ENCODE results near the gene PPP1R13B. TPM values are rescaled to one million over a fixed set of nuclear protein-coding genes. Genes with fewer than 3 reads are reported as not detected.
"Not testable (repeated sequence)": the region's sequence is repeated elsewhere in the genome, so short reads cannot be mapped to it uniquely, and the experiment has no call there.

Gene PPP1R13B
- total RNA-seq, 1 donor from 2014 or later, result 9.6 TPM

GRCh38 chr14:103808403-103809001, 38.9 kb downstream of the PPP1R13B start:
- H3K27me3 Mint-ChIP-seq (ENCODE audit: insufficient read depth), result peaks cover 3% of the 10 kb centered on the region
- H3K27ac Mint-ChIP-seq, result no peak overlapping the region
- intact Hi-C loops (cut with micrococcal nuclease), result loop anchor here (1.0 to 10.0 kb wide), 4 partner anchors 102 to 266 kb away; no protein-coding TSS in a partner anchor
- DNase-seq (ENCODE audit: low spot score), result peak; percentile 43
- no peaks in the 10 kb centered on the region for H3K9me3 Mint-ChIP-seq
- no peak overlapping the region for H3K4me3 Mint-ChIP-seq
- no peaks in the 10 kb centered on the region for H3K36me3 Mint-ChIP-seq (ENCODE audit: low read depth)
- peaks cover 8% of the 10 kb centered on the region for H3K4me1 Mint-ChIP-seq (ENCODE audit: low read depth)

DNA sequence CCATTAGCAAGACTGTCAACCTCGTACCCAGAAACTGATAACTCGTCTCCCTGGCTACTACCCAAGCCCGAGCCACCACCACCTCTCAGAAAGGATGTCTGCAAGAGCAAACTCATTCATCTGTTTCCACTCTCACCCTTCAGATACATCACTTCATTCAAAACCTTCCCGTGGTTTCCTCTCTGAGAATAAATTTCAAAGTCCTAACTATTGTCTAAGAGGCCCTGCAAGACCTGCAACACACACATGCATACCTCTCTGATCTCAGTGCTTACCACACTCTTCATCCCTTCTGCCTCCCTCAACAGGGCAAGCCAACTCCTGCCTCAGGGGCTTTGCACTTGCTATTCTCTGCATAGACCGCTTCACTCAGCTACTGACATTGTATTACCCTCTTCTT, 40.6 kb downstream of the PPP1R13B start:
- Mint-ChIP-seq H3K9me3 (no peaks in the 10 kb centered on the region), H3K36me3 (ENCODE audit: low read depth) (no peaks in the 10 kb centered on the region), H3K4me1 (ENCODE audit: low read depth) (peaks cover 8% of the 10 kb centered on the region), H3K4me3 (no peak overlapping the region), H3K27me3 (ENCODE audit: insufficient read depth) (peaks cover 3% of the 10 kb centered on the region), H3K27ac (no peak overlapping the region)
- intact Hi-C loops (cut with micrococcal nuclease), result loop anchor here (5.0 to 10.0 kb wide), 2 partner anchors 195 to 268 kb away; no protein-coding TSS in a partner anchor
- no peak for DNase-seq (ENCODE audit: low spot score)

DNA sequence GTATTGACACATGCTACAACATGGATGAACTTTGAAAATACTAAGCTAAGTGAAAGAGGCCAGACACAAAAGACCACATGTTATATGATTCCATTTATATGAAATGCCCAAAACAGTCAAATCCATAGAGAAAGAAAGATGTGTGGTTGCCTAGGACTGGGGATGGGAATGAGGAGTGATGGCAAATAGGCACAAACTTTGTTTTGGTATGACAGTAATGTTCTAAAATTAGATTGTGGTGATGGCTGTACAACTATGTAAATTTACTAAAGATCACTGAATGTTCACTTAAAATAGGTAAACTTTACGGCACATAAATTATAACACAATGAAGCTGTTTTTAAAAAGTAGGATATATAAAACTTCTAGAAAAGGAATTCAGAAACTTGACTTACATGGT, 41.7 kb downstream of the PPP1R13B start:
- Mint-ChIP-seq H3K36me3 (ENCODE audit: low read depth) (no peaks in the 10 kb centered on the region), H3K27me3 (ENCODE audit: insufficient read depth) (peaks cover 3% of the 10 kb centered on the region), H3K4me1 (ENCODE audit: low read depth) (peaks cover 8% of the 10 kb centered on the region), H3K4me3 (no peak overlapping the region), H3K9me3 (no peaks in the 10 kb centered on the region), H3K27ac (no peak overlapping the region)
- no peak for DNase-seq (ENCODE audit: low spot score)
- intact Hi-C loops (cut with micrococcal nuclease), result loop anchor here (5.0 to 10.0 kb wide), 2 partner anchors 197 to 269 kb away; no protein-coding TSS in a partner anchor

DNA sequence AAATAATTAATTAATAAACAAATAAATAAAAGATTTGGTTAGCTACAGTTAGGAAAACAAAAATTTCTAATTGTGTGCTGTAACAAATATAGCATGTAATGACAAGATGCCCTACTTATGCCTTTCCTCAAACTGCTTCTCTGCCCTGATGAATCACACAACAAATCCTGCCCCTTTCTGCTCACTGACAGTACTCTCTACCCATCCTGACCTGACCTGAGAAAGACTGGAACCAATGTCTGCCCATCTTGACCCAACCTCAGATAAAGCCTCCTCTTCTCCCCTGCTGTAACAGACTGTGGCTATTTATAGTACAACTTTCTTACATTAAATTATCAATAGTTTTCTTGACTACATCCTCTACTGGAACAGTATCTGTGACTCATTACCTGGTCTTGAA, 43.7 kb downstream of the PPP1R13B start:
- intact Hi-C loops (cut with micrococcal nuclease), result loop anchor here (10.0 kb wide), 1 partner anchor 271 kb away; no protein-coding TSS in a partner anchor
- no peaks in the 10 kb centered on the region for H3K36me3 Mint-ChIP-seq (ENCODE audit: low read depth)
- no peak overlapping the region for H3K27ac Mint-ChIP-seq
- H3K27me3 Mint-ChIP-seq (ENCODE audit: insufficient read depth), result peaks cover 3% of the 10 kb centered on the region
- H3K4me3 Mint-ChIP-seq, result no peak overlapping the region
- no peaks in the 10 kb centered on the region for H3K9me3 Mint-ChIP-seq
- peaks cover 8% of the 10 kb centered on the region for H3K4me1 Mint-ChIP-seq (ENCODE audit: low read depth)
- no peak for DNase-seq (ENCODE audit: low spot score)

DNA sequence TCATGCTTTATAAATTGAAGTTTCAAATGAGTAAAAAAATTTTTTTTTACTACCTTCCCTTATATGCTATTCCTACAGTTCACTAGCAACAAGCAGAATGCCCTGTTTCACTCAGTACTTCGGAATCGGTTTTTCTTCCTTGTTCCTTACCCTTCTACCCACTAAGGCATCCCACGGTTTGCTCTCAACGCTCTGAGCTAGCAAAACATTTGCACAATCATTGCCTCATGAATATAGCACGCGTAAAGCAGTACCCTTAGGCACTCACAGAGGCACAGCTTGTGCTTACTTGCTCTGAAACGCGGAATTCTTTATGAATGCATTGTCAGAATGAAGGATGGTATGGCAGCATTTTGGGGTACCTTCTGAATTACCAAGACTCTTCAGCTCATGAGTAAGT, 45.0 kb downstream of the PPP1R13B start:
- no peak for DNase-seq (ENCODE audit: low spot score)
- H3K27me3 Mint-ChIP-seq (ENCODE audit: insufficient read depth), result peaks cover 3% of the 10 kb centered on the region
- H3K9me3 Mint-ChIP-seq, result no peaks in the 10 kb centered on the region
- H3K4me3 Mint-ChIP-seq, result no peak overlapping the region
- H3K36me3 Mint-ChIP-seq (ENCODE audit: low read depth), result no peaks in the 10 kb centered on the region
- intact Hi-C loops (cut with micrococcal nuclease), result loop anchor here (10.0 kb wide), 1 partner anchor 272 kb away; no protein-coding TSS in a partner anchor
- no peak overlapping the region for H3K27ac Mint-ChIP-seq
- peaks cover 8% of the 10 kb centered on the region for H3K4me1 Mint-ChIP-seq (ENCODE audit: low read depth)

- Mint-ChIP-seq H3K4me1 (ENCODE audit: low read depth) (no peaks in the 10 kb centered on the region), H3K27ac (no peak overlapping the region), H3K27me3 (ENCODE audit: insufficient read depth) (peaks cover 3% of the 10 kb centered on the region), H3K9me3 (no peaks in the 10 kb centered on the region), H3K4me3 (no peak overlapping the region), H3K36me3 (ENCODE audit: low read depth) (no peaks in the 10 kb centered on the region)
- intact Hi-C loops (cut with micrococcal nuclease), result loop anchor here (10.0 kb wide), 1 partner anchor 273 kb away; no protein-coding TSS in a partner anchor
- no peak for DNase-seq (ENCODE audit: low spot score)
Observed at GRCh38 chr14:103801459-103801858, 45.9 kb downstream of the PPP1R13B start.

DNA sequence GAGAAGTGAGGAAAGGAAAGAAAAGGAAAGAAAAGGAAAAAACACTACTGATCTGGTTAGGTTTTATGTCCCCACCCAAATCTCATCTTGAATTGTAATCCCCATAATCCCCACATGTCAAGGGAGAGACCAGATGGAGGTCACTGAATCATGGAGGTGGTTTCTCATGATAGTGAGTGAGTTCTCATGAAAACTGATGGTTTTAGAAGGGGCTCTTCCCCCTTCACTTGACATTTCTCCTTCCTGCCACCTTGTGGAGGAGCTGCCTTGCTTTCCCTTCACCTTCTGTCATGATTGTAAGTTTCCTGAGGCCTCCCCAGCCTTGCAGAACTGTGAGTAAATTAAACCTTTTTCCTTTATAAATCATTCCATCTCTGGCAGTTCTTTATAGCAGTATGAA, 54.2 kb downstream of the PPP1R13B start:
- H3K4me1 Mint-ChIP-seq (ENCODE audit: low read depth); DNase-seq (ENCODE audit: low spot score); H3K9me3 Mint-ChIP-seq; H3K27ac Mint-ChIP-seq; H3K27me3 Mint-ChIP-seq (ENCODE audit: insufficient read depth); intact Hi-C loops (cut with micrococcal nuclease); H3K4me3 Mint-ChIP-seq; H3K36me3 Mint-ChIP-seq (ENCODE audit: low read depth): not testable (repeated sequence)

- H3K27ac Mint-ChIP-seq, result no peak overlapping the region
- no peaks in the 10 kb centered on the region for H3K27me3 Mint-ChIP-seq (ENCODE audit: insufficient read depth)
- intact Hi-C loops (cut with micrococcal nuclease), result no loop called here
- no peaks in the 10 kb centered on the region for H3K36me3 Mint-ChIP-seq (ENCODE audit: low read depth)
- H3K4me1 Mint-ChIP-seq (ENCODE audit: low read depth), result no peaks in the 10 kb centered on the region
- no peaks in the 10 kb centered on the region for H3K9me3 Mint-ChIP-seq
- H3K4me3 Mint-ChIP-seq, result no peak overlapping the region
- DNase-seq (ENCODE audit: low spot score), result no peak
Observed at GRCh38 chr14:103788086-103788485, 59.3 kb downstream of the PPP1R13B start.

DNA sequence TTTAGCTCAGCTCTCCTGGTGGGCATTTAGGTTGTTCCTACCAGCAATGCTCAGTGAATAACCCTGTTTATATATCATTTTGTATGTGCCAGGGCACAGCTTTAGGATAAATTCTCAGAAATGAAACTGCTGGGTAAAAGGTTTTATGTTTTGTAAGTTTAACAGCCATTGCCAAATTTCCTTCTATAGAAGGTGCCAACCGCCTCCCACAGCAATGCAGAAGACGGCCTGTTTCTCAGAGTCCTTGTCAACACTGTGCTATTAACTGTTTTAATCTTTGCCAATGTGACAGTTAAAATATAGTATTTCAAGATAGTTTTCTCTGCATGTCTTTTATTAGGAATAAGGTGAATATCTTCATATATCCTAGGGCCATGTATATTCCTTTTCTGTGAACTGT, 65.0 kb downstream of the PPP1R13B start:
- H3K36me3 Mint-ChIP-seq (ENCODE audit: low read depth), result no peaks in the 10 kb centered on the region
- no peak overlapping the region for H3K27ac Mint-ChIP-seq
- H3K9me3 Mint-ChIP-seq, result no peaks in the 10 kb centered on the region
- no peak for DNase-seq (ENCODE audit: low spot score)
- no peaks in the 10 kb centered on the region for H3K27me3 Mint-ChIP-seq (ENCODE audit: insufficient read depth)
- H3K4me3 Mint-ChIP-seq, result no peak overlapping the region
- no peaks in the 10 kb centered on the region for H3K4me1 Mint-ChIP-seq (ENCODE audit: low read depth)
- intact Hi-C loops (cut with micrococcal nuclease), result no loop called here

- H3K27me3 Mint-ChIP-seq (ENCODE audit: insufficient read depth); H3K4me3 Mint-ChIP-seq; intact Hi-C loops (cut with micrococcal nuclease); H3K9me3 Mint-ChIP-seq; H3K36me3 Mint-ChIP-seq (ENCODE audit: low read depth); H3K4me1 Mint-ChIP-seq (ENCODE audit: low read depth); H3K27ac Mint-ChIP-seq; DNase-seq (ENCODE audit: low spot score): not testable (repeated sequence)
Observed at GRCh38 chr14:103776319-103776718, 71.1 kb downstream of the PPP1R13B start.

DNA sequence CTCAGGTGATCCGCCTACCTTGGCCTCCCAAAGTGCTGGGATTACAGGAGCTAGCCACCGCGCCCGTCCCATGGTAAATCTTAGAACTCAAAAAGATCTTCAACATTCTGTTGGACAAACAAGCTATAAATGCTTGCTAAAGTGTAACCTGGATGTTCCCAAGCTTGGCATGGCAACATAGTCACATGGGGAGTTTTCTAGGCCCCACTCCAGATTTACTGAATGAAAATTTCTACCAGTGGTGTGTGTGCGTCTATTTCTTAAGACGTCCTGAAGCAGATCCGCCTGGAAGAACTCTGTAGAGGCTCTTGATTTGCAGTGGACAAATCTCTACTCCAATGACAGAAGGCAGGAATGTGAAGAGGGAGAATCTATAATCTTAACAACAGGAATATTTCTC, 71.9 kb downstream of the PPP1R13B start:
- Mint-ChIP-seq H3K9me3 (peaks cover 7% of the 10 kb centered on the region), H3K36me3 (ENCODE audit: low read depth) (peaks cover 2% of the 10 kb centered on the region), H3K4me1 (ENCODE audit: low read depth) (no peaks in the 10 kb centered on the region), H3K27ac (no peak overlapping the region), H3K27me3 (ENCODE audit: insufficient read depth) (no peaks in the 10 kb centered on the region), H3K4me3 (no peak overlapping the region)
- DNase-seq (ENCODE audit: low spot score), result no peak
- intact Hi-C loops (cut with micrococcal nuclease), result no loop called here

GRCh38 chr14:103773521-103773920, 73.9 kb downstream of the PPP1R13B start:
- Mint-ChIP-seq H3K27me3 (ENCODE audit: insufficient read depth) (no peaks in the 10 kb centered on the region), H3K4me3 (no peak overlapping the region), H3K27ac (no peak overlapping the region), H3K9me3 (peaks cover 7% of the 10 kb centered on the region), H3K36me3 (ENCODE audit: low read depth) (peaks cover 2% of the 10 kb centered on the region), H3K4me1 (ENCODE audit: low read depth) (no peaks in the 10 kb centered on the region)
- DNase-seq (ENCODE audit: low spot score), result no peak
- intact Hi-C loops (cut with micrococcal nuclease), result no loop called here

GRCh38 chr14:103772078-103772712, 75.2 kb downstream of the PPP1R13B start:
- no peak for DNase-seq (ENCODE audit: low spot score)
- Mint-ChIP-seq H3K36me3 (ENCODE audit: low read depth) (peaks cover 2% of the 10 kb centered on the region), H3K9me3 (peaks cover 7% of the 10 kb centered on the region), H3K27me3 (ENCODE audit: insufficient read depth) (no peaks in the 10 kb centered on the region), H3K27ac (no peak overlapping the region), H3K4me1 (ENCODE audit: low read depth) (no peaks in the 10 kb centered on the region), H3K4me3 (no peak overlapping the region)
- intact Hi-C loops (cut with micrococcal nuclease), result no loop called here

Measured in activated T-helper 1 cell treated with anti-CD3 and anti-CD28 coated beads, Interleukin-12 subunit alpha, Interleukin-12 subunit beta, Interleukin-2, Interleukin-4 antibody, amounts not matched to agents 30 ng/mL and 10 ng/mL and 1 ng/mL, durations not matched to agents 14 hours and 24 hours and 36 hours (primary cell).